GM23248 (cell line): ENCODE measurements around the gene CCNJL.

Source experiments
- EZH2 ChIP-seq: fragments of 200-600 bp; sonication (generic); IDR thresholded peaks from 2 replicates; pipeline ENCODE4 v1.6.1; 2018; ENCODE audit warnings: antibody characterized with exemption, mild to moderate bottlenecking; ENCODE audit not compliant: insufficient read depth, poor library complexity, severe bottlenecking
- EZH2phosphoT487 ChIP-seq: fragments of 200-600 bp; sonication (generic); IDR thresholded peaks from 2 replicates; pipeline ENCODE4 v1.6.1; 2018; ENCODE audit warnings: antibody characterized with exemption, moderate library complexity, mild to moderate bottlenecking, low read depth; ENCODE audit not compliant: insufficient read depth

GRCh38 chr5:160342413-160342941, 30.1 kb upstream of the CCNJL start:
- no peak for TF ChIP-seq EZH2
- TF ChIP-seq EZH2phosphoT487 = no peak
